GM21360 (cell line): ENCODE results near the gene SNX12.
"Not testable (repeated sequence)": the region's sequence is repeated elsewhere in the genome, so short reads cannot be mapped to it uniquely, and the experiment has no call there.

ENCODE experiments used
- ATAC-seq: cut with Tn5 transposase; IDR thresholded peaks from one replicate; pipeline ENCODE4 v1.9.1; 2021; ENCODE audit warnings: mild to moderate bottlenecking, moderate library complexity; ENCODE audit not compliant: unreplicated experiment

The SNX12 gene

GRCh38 chrX:71095033-71095432 is 26.9 kb upstream of the SNX12 start:
- no peak for ATAC-seq

- no peak for ATAC-seq
Measured at GRCh38 chrX:71091263-71091662, 23.1 kb upstream of the SNX12 start.

- no peak for ATAC-seq
Measured at GRCh38 chrX:71085900-71086299, 17.8 kb upstream of the SNX12 start.

GRCh38 chrX:71082822-71083221 is 14.7 kb upstream of the SNX12 start:
- ATAC-seq = no peak

- no peak for ATAC-seq
Measured at GRCh38 chrX:71082124-71082647, 14.1 kb upstream of the SNX12 start.

- ATAC-seq = no peak
Measured at GRCh38 chrX:71081330-71082123, 13.4 kb upstream of the SNX12 start.

- ATAC-seq = no peak
Measured at GRCh38 chrX:71070531-71070930, 2.4 kb upstream of the SNX12 start.

- ATAC-seq = no peak
Measured at GRCh38 chrX:71067712-71068043, 456 bp downstream of the SNX12 start.

- ATAC-seq = no peak
Measured at GRCh38 chrX:71067089-71067488, 1.0 kb downstream of the SNX12 start.

- ATAC-seq = no peak
Measured at GRCh38 chrX:71060127-71060526, 8.0 kb downstream of the SNX12 start.

GRCh38 chrX:71057848-71058530 is 10.1 kb downstream of the SNX12 start:
- ATAC-seq = no peak

GRCh38 chrX:71056867-71057266 is 11.3 kb downstream of the SNX12 start:
- ATAC-seq = no peak

GRCh38 chrX:71053217-71053621 is 14.9 kb downstream of the SNX12 start:
- ATAC-seq = no peak

- ATAC-seq = no peak
Measured at GRCh38 chrX:71052721-71053120, 15.4 kb downstream of the SNX12 start.

GRCh38 chrX:71047891-71048290 is 20.2 kb downstream of the SNX12 start:
- not testable (repeated sequence) for ATAC-seq

GRCh38 chrX:71017396-71017939 is 50.7 kb downstream of the SNX12 start:
- ATAC-seq = no peak
